SK-N-SH (cell line): ENCODE data around the gene KMT2E. TPM values are rescaled to one million over a fixed set of nuclear protein-coding genes. Genes with fewer than 3 reads are reported as not detected.

Experiments used
- ELF1 ChIP-seq: IDR thresholded peaks from 2 replicates; pipeline ENCODE4 v1.4.0; 2012
- EP300 ChIP-seq, 2 experiments: IDR thresholded peaks; 2 replicates each; pipeline versions ENCODE4 v1.4.0 to v1.6.1; 2012; ENCODE audit warnings: borderline replicate concordance in 1 of 2, low read depth in 1 of 2, low read length in 1 of 2
- FOSL2 ChIP-seq: IDR thresholded peaks from 2 replicates; pipeline ENCODE4 v1.4.0; 2012; ENCODE audit warnings: low read depth, mild to moderate bottlenecking, moderate library complexity, borderline replicate concordance
- FOXM1 ChIP-seq: IDR thresholded peaks from 2 replicates; pipeline ENCODE4 v1.4.0; 2012; ENCODE audit warnings: low read depth, mild to moderate bottlenecking
- IRF3 ChIP-seq: fragments of 150-350 bp; IDR thresholded peaks from 2 replicates; pipeline ENCODE4 v1.6.1; 2016; ENCODE audit warnings: mild to moderate bottlenecking, low read depth, low read length
- JUND ChIP-seq: IDR thresholded peaks from 2 replicates; pipeline ENCODE4 v1.4.0; 2012
- MAX ChIP-seq: IDR thresholded peaks from 2 replicates; pipeline ENCODE4 v1.4.0; 2012; ENCODE audit warnings: low read depth
- MXI1 ChIP-seq: IDR thresholded peaks from 2 replicates; pipeline ENCODE4 v1.6.1; 2012; ENCODE audit warnings: mild to moderate bottlenecking, low read depth, low read length, improper control_type of control experiment
- NFIC ChIP-seq: IDR thresholded peaks from 2 replicates; pipeline ENCODE4 v1.4.0; 2012; ENCODE audit warnings: borderline replicate concordance
- NRF1 ChIP-seq: IDR thresholded peaks from 2 replicates; pipeline ENCODE4 v1.6.1; 2012; ENCODE audit warnings: low read depth, mild to moderate bottlenecking, low read length
- PBX3 ChIP-seq: IDR thresholded peaks from 2 replicates; pipeline ENCODE4; 2012
- RAD21 ChIP-seq: IDR thresholded peaks from 2 replicates; pipeline ENCODE4 v1.6.1; 2012; ENCODE audit warnings: mild to moderate bottlenecking, low read length
- REST ChIP-seq: IDR thresholded peaks from 2 replicates; pipeline ENCODE4 v1.6.1; 2012; ENCODE audit warnings: mild to moderate bottlenecking, low read depth, low read length, moderate library complexity
- RFX5 ChIP-seq: IDR thresholded peaks from 2 replicates; pipeline ENCODE4 v1.6.1; 2012; ENCODE audit warnings: mild to moderate bottlenecking, improper control_type of control experiment, low read length
- TAF1 ChIP-seq: IDR thresholded peaks from 2 replicates; pipeline ENCODE4 v1.6.1; 2012; ENCODE audit warnings: low read depth, mild to moderate bottlenecking, low read length, moderate library complexity, borderline replicate concordance
- TEAD4 ChIP-seq: IDR thresholded peaks from 2 replicates; pipeline ENCODE4 v1.4.0; 2012; ENCODE audit warnings: mild to moderate bottlenecking, borderline replicate concordance; ENCODE audit not compliant: insufficient read depth
- USF1 ChIP-seq: IDR thresholded peaks from 2 replicates; pipeline ENCODE4 v1.4.0; 2012; ENCODE audit warnings: low read depth, borderline replicate concordance
- YY1 ChIP-seq: IDR thresholded peaks from 2 replicates; pipeline ENCODE4 v1.4.0; 2012; ENCODE audit warnings: low read depth, mild to moderate bottlenecking
- polyA plus RNA-seq, 3 experiments: library from polyadenylated mRNA; depleted of rRNA; stranded (reverse); fragments of >200 nt; gene quantifications; 2 replicates each; pipeline ENCODE4 v1.2.3, GENCODE V29; 2012

Gene KMT2E
- polyA plus RNA-seq, 1 of the 3 experiments (the other 2 are of a cell fraction): 6.4 TPM

GRCh38 chr7:105046414-105046813 lies 32.4 kb downstream of the KMT2E start (continued):
- no peak for TF ChIP-seq REST
- no peak for TF ChIP-seq RAD21
- peak; percentile 80 for TF ChIP-seq JUND
- peak; percentile 75; the same call in 1 of the 2 replicates for TF ChIP-seq TEAD4
- no peak for TF ChIP-seq USF1
- no peak for TF ChIP-seq TAF1
- TF ChIP-seq NFIC: peak; percentile 71; the same call in 1 of the 2 replicates
- TF ChIP-seq MXI1: no peak
- TF ChIP-seq NRF1: no peak
- TF ChIP-seq IRF3: no peak
- TF ChIP-seq EP300 (IDR thresholded peaks at IDR 0.05; ENCODE audit: borderline replicate concordance in 1 of 2, low read depth in 1 of 2, low read length in 1 of 2): peak in 1 of 2 experiments; percentile 61; a peak in 1 of 4 replicates
- peak; percentile 62; the same call in 1 of the 2 replicates for TF ChIP-seq FOSL2
- TF ChIP-seq YY1: no peak
- no peak for TF ChIP-seq RFX5
- peak; percentile 28; the same call in 1 of the 2 replicates for TF ChIP-seq MAX
- peak; percentile 83 for TF ChIP-seq PBX3
- no peak for TF ChIP-seq FOXM1
- TF ChIP-seq ELF1: no peak
- TF ChIP-seq, all 33 proteins: peak for 10
